Endothelial cell of umbilical vein (primary cell): ENCODE results near the gene PUS1. TPM values are rescaled to one million over a fixed set of nuclear protein-coding genes. Genes with fewer than 3 reads are reported as not detected.

Experiments used
- BruUV-seq: library from RNA; stranded (reverse); fragments of 400-500 nt; replicated peaks from 2 replicates; lab custom pipeline; 2021; lab: Mats Ljungman, UMichigan
- CTCF ChIA-PET: fragments of 300-600, 350-600 bp; sonication (Branson Sonifier 250); formaldehyde crosslinking; loops from one replicate; lab custom pipeline; 2021; ENCODE audit warnings: antibody characterized with exemption, inconsistent platforms; lab: Charles Lee
- POLR2A ChIA-PET: fragments of 300-600, 350-600 bp; sonication (Branson Sonifier 250); formaldehyde crosslinking; loops from one replicate; lab custom pipeline; 2021; ENCODE audit warnings: antibody characterized with exemption, inconsistent platforms; lab: Charles Lee
- DNase-seq: peaks from one replicate; pipeline ENCODE4 v3.0.0-alpha.2; 2011; ENCODE audit warnings: low read depth, low spot score
- FAIRE-seq: peaks from 2 replicates; lab custom pipeline; 2011; peaks lifted over from hg19 to GRCh38; lab: Jason Lieb, UNC
- H2AFZ ChIP-seq: 2 replicates; pipeline ENCODE4 v1.6.0; 2012; ENCODE audit warnings: low read depth, low read length, control low read depth, inconsistent platforms
- H3K27ac ChIP-seq: 2 replicates; pipeline ENCODE4 v1.5.1; 2011; ENCODE audit warnings: low read depth, mild to moderate bottlenecking, control low read depth, low read length, moderate library complexity; ENCODE audit not compliant: insufficient read depth
- H3K27me3 ChIP-seq, 2 experiments: 2 replicates each; pipeline versions ENCODE4 v1.6.0 to v1.6.1; 2011; ENCODE audit warnings: low read length in 2 of 2, mixed read lengths in 1 of 2; ENCODE audit not compliant: control insufficient read depth in 2 of 2, insufficient read depth in 2 of 2
- H3K36me3 ChIP-seq, 2 experiments: 2 replicates in 1 of 2; 3 replicates in 1 of 2; pipeline ENCODE4 v1.5.1; 2011; ENCODE audit warnings: low read length in 2 of 2, mild to moderate bottlenecking in 1 of 2, moderate library complexity in 1 of 2; ENCODE audit not compliant: control insufficient read depth in 2 of 2, insufficient read depth in 2 of 2; ENCODE audit errors: extremely low read depth in 1 of 2
- H3K4me1 ChIP-seq: 3 replicates; pipeline ENCODE4 v1.5.1; 2011; ENCODE audit warnings: mild to moderate bottlenecking, low read length; ENCODE audit not compliant: control insufficient read depth, insufficient read depth; ENCODE audit errors: extremely low read depth
- H3K4me2 ChIP-seq: 2 replicates; pipeline ENCODE4 v1.6.1; 2011; ENCODE audit warnings: low read length, control low read depth, mixed read lengths; ENCODE audit not compliant: insufficient read depth
- H3K4me3 ChIP-seq, 3 experiments: fragments of 200-600 bp in 1 of 3; sonication (generic), shearing (Covaris generic) in 1 of 3; replicated peaks in 1 of 3; 2 replicates each; pipeline ENCODE4 v1.5.1; 2011 to 2016; ENCODE audit warnings: control low read depth in 3 of 3, low read length in 3 of 3, mild to moderate bottlenecking in 2 of 3, inconsistent platforms in 1 of 3, low read depth in 1 of 3, moderate library complexity in 1 of 3; ENCODE audit not compliant: insufficient read depth in 1 of 3
- H3K79me2 ChIP-seq: 2 replicates; pipeline ENCODE4 v1.6.0; 2012; ENCODE audit warnings: low read length, inconsistent platforms; ENCODE audit not compliant: control insufficient read depth, insufficient read depth
- H3K9ac ChIP-seq: replicated peaks from 2 replicates; pipeline ENCODE3; 2011; ENCODE audit warnings: low read length, control low read depth; ENCODE audit not compliant: insufficient read depth; ENCODE audit errors: extremely low read depth
- H3K9me1 ChIP-seq: replicated peaks from 3 replicates; pipeline ENCODE4 v1.6.0; 2011; ENCODE audit warnings: mild to moderate bottlenecking, low read length; ENCODE audit not compliant: control insufficient read depth, insufficient read depth; ENCODE audit errors: extremely low read depth
- H3K9me3 ChIP-seq: replicated peaks from 2 replicates; pipeline ENCODE4 v1.5.1; 2012; ENCODE audit warnings: low read length, inconsistent platforms; ENCODE audit not compliant: control insufficient read depth, insufficient read depth
- H4K20me1 ChIP-seq: replicated peaks from 2 replicates; pipeline ENCODE3; 2011; ENCODE audit warnings: mild to moderate bottlenecking, low read length; ENCODE audit not compliant: control insufficient read depth, insufficient read depth; ENCODE audit errors: extremely low read depth
- CTCF ChIP-seq, 2 donors: IDR thresholded peaks; 1 replicate in 1 of 2; 2 replicates in 1 of 2; pipeline ENCODE4 v1.5.1; 2011; ENCODE audit warnings: low read length in 2 of 2, mild to moderate bottlenecking in 2 of 2, moderate library complexity in 2 of 2, control low read depth in 1 of 2, inconsistent platforms in 1 of 2, low read depth in 1 of 2; ENCODE audit not compliant: insufficient read depth in 1 of 2; ENCODE audit errors: extremely low read depth in 1 of 2
- EZH2 ChIP-seq: IDR thresholded peaks from 2 replicates; pipeline ENCODE4 v1.6.1; 2012; ENCODE audit warnings: borderline replicate concordance, low read depth, mild to moderate bottlenecking, moderate library complexity, low read length, inconsistent platforms; ENCODE audit not compliant: severe bottlenecking
- JUN ChIP-seq: IDR thresholded peaks from 2 replicates; pipeline ENCODE4 v1.6.1; 2011; ENCODE audit warnings: borderline replicate concordance, low read depth; ENCODE audit not compliant: insufficient read length, insufficient read depth
- MAX ChIP-seq: IDR thresholded peaks from 2 replicates; pipeline ENCODE4 v1.6.1; 2011; ENCODE audit not compliant: insufficient read depth, insufficient read length
- MYC ChIP-seq: IDR thresholded peaks from one replicate; pipeline ENCODE4 v1.6.1; 2011; ENCODE audit warnings: mild to moderate bottlenecking, low read depth, low read length
- POLR2A ChIP-seq: IDR thresholded peaks from 2 replicates; pipeline ENCODE4 v1.6.1; 2012; ENCODE audit warnings: low read depth, mild to moderate bottlenecking, control low read depth, low read length
- dilution Hi-C: fragments of 300-500 bp; cut with MboI; formaldehyde crosslinking; loops from one replicate; pipeline ENCODE4 v1.15.0; 2019; ENCODE audit warnings: low sequenced_read_pairs; ENCODE audit not compliant: extremely low pct_ligation_motif_present
- intact Hi-C: fragments of 100-400 bp; cut with micrococcal nuclease; formaldehyde crosslinking; loops from one replicate; pipeline ENCODE4 v1.10.0; 2022
- polyA plus RNA-seq, 4 experiments: library from polyadenylated mRNA; depleted of rRNA in 3 of 4; stranded (reverse) in 3 of 4; unstranded in 1 of 4; fragments of >200 nt; gene quantifications; 2 replicates each; pipeline versions ENCODE4 v1.2.1 to v1.2.3, GENCODE V29; 2011 to 2012; ENCODE audit warnings: missing spikeins in 1 of 4
- total RNA-seq: library from RNA; stranded (reverse); gene quantifications from 2 replicates; pipeline ENCODE4 v1.2.3, GENCODE V29; 2021

Gene PUS1
- total and polyA plus RNA-seq, 2 donors (not counting 3 experiments of a cell fraction or from before 2014, with no cell fraction given), result 33.9 to 52.2 TPM

- BruUV-seq, result no TSS peak
- H3K4me3 ChIP-seq, result no peak overlapping the region
- intact Hi-C loops (no loop called here), dilution Hi-C loops (no loop called here)
- no peak for DNase-seq
- H3K9me1 ChIP-seq, result no peaks in the 10 kb centered on the region
- no peak overlapping the region for H3K27ac ChIP-seq
- ChIA-PET CTCF (interaction anchor here (1.2 kb wide), 2 partner anchors 13 to 139 kb away, joined by 3 read pairs; no protein-coding TSS in a partner anchor), POLR2A (no interaction called here)
- H3K79me2 ChIP-seq, result no peaks in the 10 kb centered on the region
- TF ChIP-seq POLR2A (no peak), EZH2 (no peak), CTCF (IDR thresholded peaks at IDR 0.05; ENCODE audit: extremely low read depth in 1 of 2, insufficient read depth in 1 of 2, low read depth in 1 of 2, low read length in 2 of 2) (no peak), MAX (no peak), MYC (no peak), JUN (no peak)
- H3K4me2 ChIP-seq, result no peak overlapping the region
- no peak overlapping the region for H2AFZ ChIP-seq
- no peaks in the 10 kb centered on the region for H4K20me1 ChIP-seq
- no peaks in the 10 kb centered on the region for H3K9me3 ChIP-seq
- no peak for FAIRE-seq
- H3K4me1 ChIP-seq, result no peaks in the 10 kb centered on the region
- peaks cover 18 to 47% of the 10 kb centered on the region in 2 experiments for H3K36me3 ChIP-seq
- no peak overlapping the region for H3K9ac ChIP-seq
- H3K27me3 ChIP-seq, result no peaks in the 10 kb centered on the region
Observed at GRCh38 chr12:131990066-131990979, 61.2 kb downstream of the PUS1 start.
